Measurements from ENCODE around the gene PRUNE2. TPM values are rescaled to one million over a fixed set of nuclear protein-coding genes. Genes with fewer than 3 reads are reported as not detected.

Gene PRUNE2
- total RNA-seq, 2 donors from 2014 or later = 0.24 to 0.39 TPM

- no peak for ATAC-seq (replicated peaks)
- H3K9me3 Mint-ChIP-seq = no peaks in the 10 kb centered on the region
- no peak overlapping the region for H3K27ac Mint-ChIP-seq
- no peaks in the 10 kb centered on the region for H3K36me3 Mint-ChIP-seq (ENCODE audit: low read depth)
- peaks cover 11% of the 10 kb centered on the region for H3K27me3 Mint-ChIP-seq
- no peaks in the 10 kb centered on the region for H3K4me1 Mint-ChIP-seq
- H3K4me3 Mint-ChIP-seq = no peak overlapping the region
These were observed 88.4 kb downstream of the PRUNE2 start for GRCh38 chr9:76817489-76817888.

- H3K4me1 Mint-ChIP-seq = no peaks in the 10 kb centered on the region
- no peak overlapping the region for H3K27ac Mint-ChIP-seq
- H3K9me3 Mint-ChIP-seq = no peaks in the 10 kb centered on the region
- H3K27me3 Mint-ChIP-seq = peaks cover 25% of the 10 kb centered on the region
- no peaks in the 10 kb centered on the region for H3K36me3 Mint-ChIP-seq (ENCODE audit: low read depth)
- no peak overlapping the region for H3K4me3 Mint-ChIP-seq
- ATAC-seq (replicated peaks) = no peak
These were observed 93.3 kb downstream of the PRUNE2 start for GRCh38 chr9:76812591-76812990.

- Mint-ChIP-seq H3K36me3 (ENCODE audit: low read depth) (no peaks in the 10 kb centered on the region), H3K4me1 (no peaks in the 10 kb centered on the region), H3K27me3 (peaks cover 27% of the 10 kb centered on the region), H3K4me3 (no peak overlapping the region), H3K27ac (no peak overlapping the region), H3K9me3 (no peaks in the 10 kb centered on the region)
- no peak for ATAC-seq (replicated peaks)
These were observed 95.4 kb downstream of the PRUNE2 start for GRCh38 chr9:76810377-76810957.

GRCh38 chr9:76808636-76809035 lies 97.3 kb downstream of the PRUNE2 start:
- Mint-ChIP-seq H3K36me3 (ENCODE audit: low read depth) (no peaks in the 10 kb centered on the region), H3K27ac (no peak overlapping the region), H3K9me3 (no peaks in the 10 kb centered on the region), H3K4me1 (no peaks in the 10 kb centered on the region), H3K27me3 (peaks cover 20% of the 10 kb centered on the region), H3K4me3 (no peak overlapping the region)
- no peak for ATAC-seq (replicated peaks)

GRCh38 chr9:76803762-76804161 lies 102.2 kb downstream of the PRUNE2 start:
- H3K36me3 Mint-ChIP-seq (ENCODE audit: low read depth) = no peaks in the 10 kb centered on the region
- no peaks in the 10 kb centered on the region for H3K9me3 Mint-ChIP-seq
- no peak for ATAC-seq (replicated peaks)
- H3K4me1 Mint-ChIP-seq = no peaks in the 10 kb centered on the region
- H3K4me3 Mint-ChIP-seq = no peak overlapping the region
- no peak overlapping the region for H3K27ac Mint-ChIP-seq
- peaks cover 16% of the 10 kb centered on the region for H3K27me3 Mint-ChIP-seq

- Mint-ChIP-seq H3K27ac (no peak overlapping the region), H3K9me3 (no peaks in the 10 kb centered on the region), H3K36me3 (ENCODE audit: low read depth) (no peaks in the 10 kb centered on the region), H3K4me3 (no peak overlapping the region), H3K27me3 (peaks cover 15% of the 10 kb centered on the region), H3K4me1 (no peaks in the 10 kb centered on the region)
- no peak for ATAC-seq (replicated peaks)
These were observed 102.8 kb downstream of the PRUNE2 start for GRCh38 chr9:76803083-76803482.

GRCh38 chr9:76800901-76801300 lies 105.0 kb downstream of the PRUNE2 start:
- ATAC-seq (replicated peaks) = no peak
- peaks cover 12% of the 10 kb centered on the region for H3K27me3 Mint-ChIP-seq
- H3K36me3 Mint-ChIP-seq (ENCODE audit: low read depth) = no peaks in the 10 kb centered on the region

GRCh38 chr9:76799473-76799872 lies 106.4 kb downstream of the PRUNE2 start:
- no peak overlapping the region for H3K27ac Mint-ChIP-seq
- no peak overlapping the region for H3K4me3 Mint-ChIP-seq
- no peaks in the 10 kb centered on the region for H3K9me3 Mint-ChIP-seq
- no peaks in the 10 kb centered on the region for H3K36me3 Mint-ChIP-seq (ENCODE audit: low read depth)
- no peaks in the 10 kb centered on the region for H3K4me1 Mint-ChIP-seq
- H3K27me3 Mint-ChIP-seq = peaks cover 12% of the 10 kb centered on the region
- ATAC-seq (replicated peaks) = no peak

More at GRCh38 chr9:76800901-76801300, 105.0 kb downstream of the PRUNE2 start:
- H3K27ac Mint-ChIP-seq = no peak overlapping the region
- H3K9me3 Mint-ChIP-seq = no peaks in the 10 kb centered on the region
- no peak overlapping the region for H3K4me3 Mint-ChIP-seq
- no peaks in the 10 kb centered on the region for H3K4me1 Mint-ChIP-seq

GRCh38 chr9:76798527-76798926 lies 107.4 kb downstream of the PRUNE2 start:
- Mint-ChIP-seq H3K27ac (no peak overlapping the region), H3K4me1 (no peaks in the 10 kb centered on the region), H3K27me3 (peaks cover 9% of the 10 kb centered on the region), H3K36me3 (ENCODE audit: low read depth) (no peaks in the 10 kb centered on the region), H3K4me3 (no peak overlapping the region), H3K9me3 (no peaks in the 10 kb centered on the region)
- no peak for ATAC-seq (replicated peaks)

- ATAC-seq (replicated peaks) = no peak
- H3K27ac Mint-ChIP-seq = no peak overlapping the region
- H3K4me3 Mint-ChIP-seq = no peak overlapping the region
- H3K36me3 Mint-ChIP-seq (ENCODE audit: low read depth) = no peaks in the 10 kb centered on the region
- peaks cover 7% of the 10 kb centered on the region for H3K27me3 Mint-ChIP-seq
- H3K4me1 Mint-ChIP-seq = no peaks in the 10 kb centered on the region
- no peaks in the 10 kb centered on the region for H3K9me3 Mint-ChIP-seq
These were observed 109.6 kb downstream of the PRUNE2 start for GRCh38 chr9:76796296-76796695.

GRCh38 chr9:76793784-76794431 lies 112.0 kb downstream of the PRUNE2 start:
- H3K4me1 Mint-ChIP-seq = no peaks in the 10 kb centered on the region
- ATAC-seq (replicated peaks) = no peak
- no peak overlapping the region for H3K27ac Mint-ChIP-seq
- H3K27me3 Mint-ChIP-seq = peaks cover 7% of the 10 kb centered on the region
- H3K4me3 Mint-ChIP-seq = no peak overlapping the region
- no peaks in the 10 kb centered on the region for H3K36me3 Mint-ChIP-seq (ENCODE audit: low read depth)
- H3K9me3 Mint-ChIP-seq = no peaks in the 10 kb centered on the region

- no peak overlapping the region for H3K27ac Mint-ChIP-seq
- no peak overlapping the region for H3K4me3 Mint-ChIP-seq
- peaks cover 17% of the 10 kb centered on the region for H3K27me3 Mint-ChIP-seq
- no peak for ATAC-seq (replicated peaks)
- no peaks in the 10 kb centered on the region for H3K36me3 Mint-ChIP-seq (ENCODE audit: low read depth)
- H3K4me1 Mint-ChIP-seq = no peaks in the 10 kb centered on the region
- no peaks in the 10 kb centered on the region for H3K9me3 Mint-ChIP-seq
These were observed 116.1 kb downstream of the PRUNE2 start for GRCh38 chr9:76789840-76790239.

- Mint-ChIP-seq H3K27me3 (peaks cover 17% of the 10 kb centered on the region), H3K4me3 (no peak overlapping the region), H3K27ac (no peak overlapping the region), H3K36me3 (ENCODE audit: low read depth) (no peaks in the 10 kb centered on the region), H3K9me3 (no peaks in the 10 kb centered on the region), H3K4me1 (no peaks in the 10 kb centered on the region)
- no peak for ATAC-seq (replicated peaks)
These were observed 118.2 kb downstream of the PRUNE2 start for GRCh38 chr9:76787677-76788076.

GRCh38 chr9:76785501-76785900 lies 120.4 kb downstream of the PRUNE2 start:
- Mint-ChIP-seq H3K4me1 (no peaks in the 10 kb centered on the region), H3K4me3 (no peak overlapping the region), H3K36me3 (ENCODE audit: low read depth) (no peaks in the 10 kb centered on the region), H3K27me3 (peaks cover 18% of the 10 kb centered on the region), H3K9me3 (no peaks in the 10 kb centered on the region), H3K27ac (no peak overlapping the region)
- no peak for ATAC-seq (replicated peaks)

GRCh38 chr9:76784881-76785280 lies 121.0 kb downstream of the PRUNE2 start:
- Mint-ChIP-seq H3K4me3 (no peak overlapping the region), H3K36me3 (ENCODE audit: low read depth) (no peaks in the 10 kb centered on the region), H3K27me3 (peaks cover 18% of the 10 kb centered on the region), H3K9me3 (no peaks in the 10 kb centered on the region), H3K27ac (no peak overlapping the region), H3K4me1 (no peaks in the 10 kb centered on the region)
- ATAC-seq (replicated peaks) = no peak
